GM18873 (cell line): Measurements from ENCODE around the gene DNAH8.

Experiments
- ATAC-seq: cut with Tn5 transposase; IDR thresholded peaks from one replicate; pipeline ENCODE4 v1.9.1; 2021; ENCODE audit warnings: mild to moderate bottlenecking, moderate library complexity, moderate number of reproducible peaks; ENCODE audit not compliant: unreplicated experiment, low FRiP score

DNAH8 gene

DNA sequence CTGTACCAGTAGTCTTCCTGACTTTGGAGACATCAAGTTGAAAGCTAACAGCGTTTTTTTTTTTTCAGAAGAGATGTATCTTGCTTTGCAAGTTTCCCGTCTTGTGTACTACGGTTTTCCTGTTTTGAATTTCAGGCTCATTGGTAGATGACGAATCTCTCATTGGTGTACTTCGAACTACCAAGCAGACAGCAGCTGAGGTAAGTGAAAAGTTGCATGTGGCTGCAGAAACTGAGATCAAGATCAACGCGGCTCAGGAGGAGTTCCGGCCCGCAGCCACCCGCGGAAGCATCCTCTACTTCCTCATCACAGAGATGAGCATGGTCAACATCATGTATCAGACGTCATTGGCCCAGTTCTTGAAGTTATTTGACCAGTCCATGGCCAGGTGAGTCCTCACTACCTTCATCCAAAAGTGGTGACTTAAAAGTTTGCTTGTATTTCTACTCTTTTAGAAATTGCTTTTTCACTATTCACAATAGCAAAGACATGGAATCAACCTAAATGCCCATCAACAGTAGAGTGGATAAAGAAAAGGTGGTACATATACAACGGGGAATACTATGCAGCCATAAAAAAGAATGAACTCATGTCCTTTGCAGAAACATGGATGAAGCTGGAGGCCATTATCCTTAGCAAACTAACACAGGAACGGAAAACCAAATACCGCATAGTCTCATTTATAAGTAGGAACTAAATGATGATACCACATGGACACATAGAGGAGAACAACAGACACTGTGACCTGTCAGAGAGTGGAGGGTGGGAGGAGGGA, 222.9 kb downstream of the DNAH8 start:
- ATAC-seq: no peak

DNA sequence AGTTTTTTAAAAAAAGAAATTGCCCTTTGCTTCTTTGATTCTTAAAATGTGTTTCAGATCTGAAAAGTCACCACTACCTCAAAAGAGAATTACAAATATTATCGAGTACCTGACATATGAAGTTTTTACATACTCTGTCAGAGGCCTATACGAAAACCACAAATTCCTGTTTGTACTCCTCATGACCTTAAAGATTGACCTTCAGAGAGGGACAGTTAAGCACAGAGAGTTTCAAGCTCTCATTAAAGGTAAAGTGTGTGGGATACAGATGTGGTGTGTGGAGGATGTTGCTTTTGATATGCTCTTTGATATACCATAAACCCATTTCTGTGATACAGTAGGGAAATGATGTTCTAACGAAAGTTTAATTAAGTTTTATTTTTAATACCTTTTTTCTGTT, 223.6 kb downstream of the DNAH8 start:
- no peak for ATAC-seq

DNA sequence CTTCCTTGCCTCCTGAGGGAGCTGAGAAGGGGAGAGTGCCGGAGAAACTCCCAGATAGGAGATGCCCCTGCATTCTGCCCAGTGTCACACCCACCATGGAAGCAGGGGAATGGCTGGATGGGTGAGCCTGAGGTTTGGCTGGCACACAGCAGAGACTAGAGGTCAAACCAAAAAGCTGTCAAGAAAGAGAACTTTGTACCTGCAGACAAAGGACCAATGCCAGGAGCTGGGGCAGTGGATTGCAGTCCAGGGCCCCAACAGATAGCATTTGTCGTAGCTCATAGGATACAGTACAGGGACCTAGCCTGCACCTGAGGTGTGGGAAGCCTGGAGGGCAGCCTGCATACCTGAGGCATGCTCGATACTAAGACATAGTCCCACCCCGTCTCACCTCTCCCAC, 227.3 kb downstream of the DNAH8 start:
- ATAC-seq: no peak

DNA sequence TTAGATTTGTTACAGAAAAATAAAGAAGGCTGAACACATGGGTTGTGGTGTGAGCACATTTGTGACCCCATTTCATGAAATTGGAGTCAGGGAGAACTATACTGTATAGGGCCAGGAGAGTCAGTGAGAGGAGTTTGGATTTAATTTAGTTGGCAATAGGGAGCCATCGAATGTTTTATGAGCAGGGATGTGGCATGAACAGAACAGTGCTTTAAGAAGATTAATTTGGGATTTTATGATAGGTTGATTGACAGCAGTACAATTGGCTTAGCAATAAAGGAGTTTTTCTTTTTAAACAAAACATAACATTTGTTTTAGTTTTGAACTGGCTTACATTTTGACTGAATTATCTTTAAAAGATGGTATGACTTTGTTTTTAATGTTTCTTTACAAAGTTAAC, 227.9 kb downstream of the DNAH8 start:
- no peak for ATAC-seq

DNA sequence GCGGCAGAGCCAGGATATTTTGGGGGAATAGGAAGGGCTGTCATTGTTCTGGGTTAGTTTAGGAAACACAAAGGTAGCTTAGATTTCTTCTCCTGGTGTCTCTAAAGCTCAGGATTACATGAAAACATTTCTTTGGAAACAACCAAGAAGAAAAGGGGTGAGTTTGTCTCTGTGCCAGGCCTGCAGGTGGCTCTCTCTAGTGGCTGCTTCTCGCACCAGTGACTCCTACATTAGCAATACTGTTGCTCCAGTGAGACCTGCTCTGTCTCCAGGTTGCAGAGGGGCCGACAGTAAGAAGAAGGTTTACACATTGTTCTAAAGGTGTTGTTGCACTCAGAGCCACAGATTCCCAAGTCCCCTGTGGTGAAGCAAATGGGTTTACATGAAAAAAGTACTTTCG, 228.9 kb downstream of the DNAH8 start:
- no peak for ATAC-seq

DNA sequence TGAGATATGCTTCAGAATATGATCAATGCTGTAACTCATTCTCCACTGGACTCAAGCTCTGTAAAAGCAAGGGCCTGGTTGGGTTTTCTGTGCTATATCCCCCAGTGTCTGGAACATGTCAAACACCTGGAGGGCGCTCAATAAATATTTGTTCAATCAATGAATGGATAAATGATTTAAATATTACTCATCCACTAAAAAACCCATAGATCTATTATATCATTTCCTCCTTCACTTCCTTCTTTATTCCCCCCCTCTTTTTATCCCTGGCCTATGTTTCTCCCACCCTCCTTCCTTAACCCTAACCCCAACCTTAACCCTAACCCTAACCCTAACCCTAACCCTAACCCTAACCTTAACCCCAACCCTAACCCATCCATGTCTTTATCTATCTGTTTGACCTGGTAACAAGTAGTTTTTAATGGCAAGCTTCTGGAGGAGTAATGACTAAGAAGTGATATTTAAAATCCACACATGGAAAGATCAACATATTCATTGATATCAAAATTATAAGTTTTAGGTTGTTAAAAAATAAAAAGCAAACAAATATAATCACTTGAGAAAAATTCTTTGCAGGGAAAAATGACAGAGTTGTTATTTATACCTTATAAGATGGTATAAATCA, 229.7 kb downstream of the DNAH8 start:
- ATAC-seq: no peak

DNA sequence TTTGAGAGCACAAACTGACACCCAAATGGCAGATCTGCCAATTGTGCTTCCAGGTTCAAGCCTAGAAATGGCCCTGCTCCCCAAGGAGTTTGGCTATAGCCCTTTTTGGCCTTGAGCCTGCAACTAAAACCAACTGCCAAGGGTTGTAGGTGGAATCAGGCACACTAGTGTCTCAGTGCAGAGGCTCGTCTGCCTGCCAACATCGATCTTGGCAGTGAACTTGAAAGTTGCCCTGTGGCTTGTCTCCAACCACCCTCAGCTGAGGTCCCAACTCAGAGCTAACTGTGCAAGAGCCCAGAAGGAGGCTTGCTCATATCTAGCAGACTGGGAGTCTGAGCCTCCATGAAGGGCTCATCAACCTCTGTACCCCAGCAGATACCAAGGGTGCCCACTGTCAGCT, 240.8 kb downstream of the DNAH8 start:
- no peak for ATAC-seq

DNA sequence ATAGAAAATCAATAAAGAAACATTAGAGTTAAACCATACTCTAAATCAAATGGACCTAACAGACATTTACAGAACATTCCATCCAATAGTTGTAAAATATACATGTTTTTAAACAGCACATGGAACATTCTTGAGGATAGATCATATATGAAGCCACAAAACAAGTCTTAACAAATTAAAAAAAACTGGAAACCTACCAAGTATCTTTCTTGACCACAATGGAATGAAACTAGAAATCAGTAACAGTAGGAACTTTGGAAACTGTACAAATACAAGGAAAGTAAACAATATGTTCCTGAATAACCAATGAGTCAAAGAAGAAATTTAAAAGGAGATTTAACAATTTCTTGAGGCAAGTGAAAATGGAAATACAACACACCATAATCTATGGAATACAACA, 242.3 kb downstream of the DNAH8 start:
- ATAC-seq: no peak

DNA sequence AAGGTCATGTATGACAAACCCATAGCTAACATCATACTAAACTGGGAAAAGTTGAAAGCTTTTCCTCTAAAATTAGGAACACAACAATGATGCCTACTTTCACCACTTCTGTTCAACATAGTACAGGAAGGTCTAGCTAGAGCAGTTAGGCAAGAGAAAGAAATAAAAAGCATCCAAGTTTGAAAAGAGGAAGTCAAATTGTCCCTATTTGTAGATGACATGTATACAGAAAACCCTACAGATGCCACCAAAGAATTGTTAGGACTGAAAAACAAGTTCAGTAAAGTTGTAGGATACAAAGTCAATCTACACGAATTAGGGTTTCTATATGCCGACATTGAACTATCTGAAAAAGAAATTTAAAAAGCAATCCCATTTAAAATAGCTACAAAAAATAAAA, 244.0 kb downstream of the DNAH8 start:
- no peak for ATAC-seq

DNA sequence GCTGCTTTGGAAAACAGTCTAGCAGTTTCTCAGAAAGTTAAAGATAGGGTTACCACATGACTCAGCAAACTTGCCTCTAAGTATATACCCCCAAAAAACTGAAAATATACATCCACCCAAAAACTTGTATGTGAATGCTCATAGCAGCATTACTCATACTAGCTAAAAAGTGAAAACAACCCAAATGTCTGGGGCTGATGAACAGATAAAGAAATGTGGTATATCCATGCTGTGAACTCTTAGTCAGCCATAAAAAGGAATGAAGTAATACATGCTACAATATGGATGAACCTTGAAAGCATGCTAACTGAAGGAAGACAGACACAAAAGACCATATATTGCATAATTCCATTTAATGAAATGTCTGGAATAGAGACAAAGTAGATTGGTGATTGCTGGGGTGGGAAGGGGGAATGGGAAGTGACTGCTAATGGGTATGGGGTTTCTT, 253.6 kb downstream of the DNAH8 start:
- no peak for ATAC-seq

DNA sequence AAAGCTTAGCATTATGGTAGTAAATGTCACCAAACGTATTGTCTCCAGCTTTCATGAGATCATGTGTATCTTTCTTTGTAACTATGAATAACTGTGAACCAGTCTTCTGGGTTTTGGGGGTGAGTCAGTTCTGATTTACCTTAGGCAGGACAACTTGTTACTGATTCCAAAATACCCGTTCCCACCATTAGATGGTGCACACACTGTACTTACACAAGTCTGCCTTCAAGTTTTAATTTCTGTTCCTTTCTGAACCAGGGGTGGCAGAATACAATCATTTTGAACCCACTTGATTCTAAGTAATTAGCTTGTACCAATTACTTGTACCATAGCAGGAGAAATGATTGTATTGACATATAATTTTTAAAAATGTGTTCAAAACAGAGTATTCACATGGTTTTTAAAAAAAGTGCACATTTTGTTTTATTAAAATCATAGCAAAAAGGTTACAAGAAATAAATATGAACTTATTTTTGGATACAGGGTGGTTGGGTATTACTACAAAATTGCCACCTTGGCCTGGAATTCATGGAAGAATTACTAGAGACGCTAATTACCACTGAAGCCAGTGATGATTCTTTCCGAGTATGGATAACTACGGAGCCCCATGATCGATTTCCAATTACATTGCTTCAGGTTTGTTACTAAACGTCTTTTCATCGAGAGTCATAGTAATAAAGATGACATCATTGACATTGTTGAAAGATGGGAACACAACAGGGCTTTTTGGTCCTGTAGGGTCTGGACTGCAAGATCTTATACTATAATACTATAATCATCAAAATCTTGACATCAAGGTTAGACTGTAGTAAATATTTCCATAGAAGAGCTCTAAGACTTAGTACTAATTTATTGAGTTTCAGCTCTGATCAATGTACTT, 258.3 kb downstream of the DNAH8 start:
- no peak for ATAC-seq

DNA sequence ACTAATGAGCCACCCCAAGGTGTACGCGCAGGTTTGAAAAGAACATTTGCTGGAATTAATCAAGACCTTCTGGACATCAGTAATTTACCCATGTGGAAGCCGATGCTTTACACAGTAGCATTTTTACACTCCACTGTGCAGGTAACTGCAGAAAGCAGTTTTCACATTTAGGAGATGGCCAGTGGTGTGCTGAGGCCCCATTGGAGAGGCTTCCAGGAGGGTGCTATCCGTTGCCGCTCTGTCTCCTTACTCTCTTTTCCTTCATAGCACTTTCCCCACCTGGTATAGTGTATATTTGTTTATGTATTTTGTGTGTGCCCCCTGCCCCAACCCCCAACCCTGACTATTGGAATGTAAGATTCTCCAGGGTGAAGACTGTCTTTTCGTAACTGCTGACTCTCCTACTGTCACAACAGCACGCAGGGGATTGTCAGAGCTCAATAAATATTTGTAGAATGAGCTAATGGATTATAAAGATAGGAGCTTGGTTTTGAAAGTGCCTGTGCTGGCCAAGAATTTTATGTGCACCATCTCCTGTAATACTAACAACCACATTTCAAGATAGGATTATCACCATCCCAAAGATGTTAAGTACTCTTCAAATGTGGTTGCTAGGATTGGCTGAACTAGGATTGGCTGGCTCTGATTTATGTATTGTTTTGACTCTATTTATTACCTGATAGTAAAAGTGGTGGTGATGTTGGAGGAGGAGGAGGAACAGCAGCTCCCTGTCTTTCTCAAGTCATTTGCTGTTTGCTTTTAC, 259.5 kb downstream of the DNAH8 start:
- no peak for ATAC-seq

DNA sequence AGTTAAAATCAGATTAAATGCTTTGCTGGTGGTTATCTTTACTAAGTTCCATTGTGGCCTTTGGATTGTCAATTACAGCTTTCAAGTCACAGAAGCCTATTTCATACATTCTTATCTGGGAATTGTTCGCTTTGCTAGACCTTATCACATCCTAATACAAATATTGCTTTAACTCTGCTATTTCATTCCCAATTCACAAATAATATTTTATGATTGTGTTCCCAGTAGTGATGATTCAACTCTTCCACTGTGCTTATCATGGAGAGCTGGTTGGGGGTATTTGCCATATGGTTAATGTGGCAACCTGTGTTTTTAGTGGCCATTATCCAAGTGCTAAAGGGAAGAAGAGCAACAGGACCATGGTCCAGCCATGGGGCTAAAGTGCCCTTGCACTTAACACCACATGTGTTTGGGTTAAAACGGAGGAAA, 260.5 kb downstream of the DNAH8 start:
- no peak for ATAC-seq

DNA sequence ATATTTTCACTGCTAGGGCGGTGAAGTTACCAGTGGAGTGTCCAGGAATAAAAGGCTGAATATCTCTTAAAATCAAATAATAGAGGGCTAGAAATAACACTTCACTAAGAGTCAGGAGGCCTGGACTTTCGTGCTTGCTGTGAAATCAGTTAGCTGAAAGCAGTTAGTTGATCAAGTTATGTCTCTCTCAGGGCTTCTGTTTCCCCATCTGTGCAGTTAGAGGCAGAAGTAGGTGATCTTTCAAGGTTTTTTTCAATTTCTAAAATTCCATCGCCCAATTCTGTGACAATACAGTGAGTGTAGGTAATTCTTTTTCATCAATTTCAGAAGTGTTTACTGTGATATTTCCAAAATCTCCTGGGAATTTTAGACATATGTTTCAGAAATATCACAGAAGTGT, 260.9 kb downstream of the DNAH8 start:
- ATAC-seq: no peak

DNA sequence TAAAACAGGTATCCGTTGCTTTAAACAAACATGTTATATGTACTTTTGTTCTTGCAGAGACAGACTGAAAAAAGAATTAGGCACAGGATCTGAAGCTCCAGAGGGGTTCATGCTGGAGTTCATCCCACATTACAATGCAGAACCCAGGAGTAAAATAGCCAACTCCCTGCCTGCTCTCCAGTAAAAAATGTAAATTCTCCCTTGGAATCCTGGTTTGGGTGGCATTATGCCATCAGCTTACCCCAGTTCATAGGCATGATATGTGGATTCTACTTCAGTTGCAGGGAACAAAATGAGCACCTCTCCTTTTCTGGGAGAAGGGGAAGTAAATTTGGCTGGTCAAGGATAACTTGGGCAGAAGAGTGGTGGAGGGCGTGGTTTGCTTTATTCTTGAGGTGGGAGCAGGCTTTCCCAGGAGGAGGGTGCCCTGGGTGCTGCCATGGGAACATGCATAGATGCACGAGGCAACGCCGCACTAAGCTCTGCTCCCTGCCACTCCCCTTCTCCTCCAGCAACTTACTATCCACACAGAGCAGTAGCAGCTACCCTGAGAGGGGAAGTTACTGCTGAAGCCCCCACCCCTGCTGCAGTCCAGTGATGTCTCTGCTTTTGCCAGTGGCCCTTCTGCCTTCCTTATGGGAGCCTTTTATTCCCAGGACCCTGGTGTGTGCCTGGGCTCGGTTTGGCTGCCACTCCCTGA, 261.8 kb downstream of the DNAH8 start:
- ATAC-seq: no peak

DNA sequence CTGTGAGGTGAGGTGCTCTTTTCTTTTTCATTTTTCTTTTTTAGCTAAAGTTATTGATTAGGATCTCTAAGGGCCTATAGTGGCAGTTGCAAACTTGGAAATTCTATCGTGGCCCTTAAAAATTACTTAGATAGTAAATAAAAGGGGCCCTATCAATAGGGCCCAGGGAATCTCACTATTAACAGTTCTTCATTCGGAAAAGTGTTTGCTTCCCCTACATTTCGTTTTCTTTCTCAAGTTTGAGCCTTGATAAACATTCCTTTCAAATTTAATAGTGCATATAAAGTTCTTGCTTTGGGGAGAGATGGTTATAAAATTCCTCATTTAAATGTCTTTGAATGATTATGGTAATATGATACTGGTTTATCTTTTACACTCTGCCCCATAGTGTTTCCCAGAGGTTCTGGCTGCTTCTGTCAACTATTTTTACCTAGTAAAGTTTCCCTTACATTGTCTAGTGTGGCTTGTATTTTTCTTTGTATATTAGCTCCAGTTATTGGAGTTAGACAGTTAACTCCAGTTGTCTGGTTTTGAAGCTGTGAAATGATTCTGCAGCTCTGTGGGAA, 263.1 kb downstream of the DNAH8 start:
- no peak for ATAC-seq

DNA sequence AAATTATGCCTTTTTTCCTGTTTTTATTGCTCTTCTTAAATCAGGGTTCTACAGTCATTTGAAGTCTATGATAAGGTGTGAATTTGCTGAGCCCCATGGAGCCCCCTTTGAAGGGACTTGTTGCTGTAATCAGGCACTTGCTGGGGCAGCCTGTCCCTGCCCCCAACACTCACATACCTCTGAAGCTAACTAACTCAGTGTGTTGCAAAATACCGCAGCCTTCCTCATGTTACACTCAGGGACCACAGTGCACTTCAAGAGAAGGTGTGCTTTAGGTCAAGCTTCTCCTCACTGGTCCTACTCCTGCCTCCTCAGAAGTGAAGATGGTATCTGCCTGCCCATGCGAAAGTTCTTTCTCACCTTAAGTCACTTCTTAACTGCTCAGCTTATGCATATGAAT, 267.4 kb downstream of the DNAH8 start:
- no peak for ATAC-seq

DNA sequence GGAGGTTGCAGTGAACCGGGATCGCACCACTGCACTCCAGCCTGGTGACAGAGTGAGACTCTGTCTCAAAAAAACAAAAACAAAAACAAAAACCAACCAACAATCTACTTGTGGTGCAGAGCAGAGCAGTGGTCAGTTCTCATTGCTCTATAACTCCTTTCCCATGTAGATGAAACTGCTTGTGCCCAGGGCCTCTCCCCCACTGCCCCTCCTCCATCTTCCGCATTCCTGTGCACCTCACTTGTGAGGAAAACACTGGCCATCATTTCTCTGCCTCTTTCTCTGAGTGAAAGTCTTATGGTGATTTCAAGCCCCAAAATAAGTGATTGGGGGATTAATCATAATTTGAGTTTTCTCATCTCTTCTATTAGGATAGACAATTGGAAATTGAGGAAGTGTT, 269.6 kb downstream of the DNAH8 start:
- no peak for ATAC-seq

DNA sequence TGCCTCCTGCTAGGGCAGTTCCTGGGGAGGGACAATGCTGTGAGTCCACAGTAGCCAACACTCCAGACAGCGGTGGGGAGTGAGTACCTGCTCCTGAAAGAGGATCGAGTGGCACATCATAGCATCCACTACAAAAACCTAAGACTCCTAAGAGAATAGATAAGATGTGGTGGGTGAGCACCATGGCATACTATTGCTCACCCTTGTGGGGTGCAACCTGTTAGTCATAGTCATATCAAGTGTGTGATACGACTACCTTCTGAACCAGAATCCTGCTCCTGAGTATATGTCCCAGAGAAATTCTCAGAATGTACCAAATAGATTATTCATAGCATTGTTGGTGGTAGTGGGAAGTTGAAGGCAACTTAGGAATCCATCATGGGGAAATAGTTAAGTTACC, 270.7 kb downstream of the DNAH8 start:
- no peak for ATAC-seq

DNA sequence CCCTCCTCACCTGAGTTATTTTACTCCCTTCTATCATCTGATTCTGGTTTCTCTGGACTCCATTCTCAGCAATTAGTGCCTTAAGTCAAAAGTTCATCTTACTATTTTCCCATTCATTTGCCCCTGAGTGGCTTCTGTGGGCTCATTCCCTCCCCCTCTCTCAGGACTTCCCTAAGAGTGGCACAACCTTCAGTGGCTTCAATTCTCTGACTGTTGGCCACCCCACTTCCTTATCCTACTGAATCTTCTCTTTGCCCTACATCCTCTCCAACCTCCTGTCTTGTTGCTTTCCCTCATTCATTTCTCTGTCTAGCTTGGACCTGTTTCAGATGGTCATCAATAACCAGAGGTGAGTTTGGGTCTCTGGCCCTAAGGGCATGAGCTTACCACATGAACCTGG, 272.4 kb downstream of the DNAH8 start:
- ATAC-seq: no peak
